A549 (cell line): Measurements from ENCODE around the gene CCDC12. TPM values are rescaled to one million over a fixed set of nuclear protein-coding genes. Genes with fewer than 3 reads are reported as not detected.

ENCODE experiments used
- ATAC-seq, 2 experiments: fragments of 200-7000 bp in 1 of 2; fragments of >200 bp in 1 of 2; cut with Nextera tagmentation in 1 of 2; cut with Tn5 transposase in 1 of 2; 3 replicates each; pipeline versions ENCODE4 v1.8.0 to v1.9.1; 2018 to 2020; ENCODE audit warnings: mild to moderate bottlenecking in 1 of 2, moderate library complexity in 1 of 2
- CTCF ChIA-PET: fragments of 300-600 bp; sonication (Branson Sonifier 250); formaldehyde crosslinking; extraction: SDS; loops from one replicate; lab custom pipeline; 2021; ENCODE audit warnings: antibody characterized with exemption, inconsistent platforms; lab: Yijun Ruan, JAX
- POLR2A ChIA-PET: fragments of 350-600 bp; formaldehyde crosslinking; extraction: SDS; loops from one replicate; lab custom pipeline; 2021; ENCODE audit warnings: antibody characterized with exemption, inconsistent platforms; lab: Yijun Ruan, JAX
- DNase-seq, 2 experiments: peaks; one replicate each; pipeline versions ENCODE4 v3.0.0 to v3.0.0-alpha.2; 2011 to 2016; ENCODE audit warnings: low read depth in 1 of 2, low spot score in 1 of 2
- FAIRE-seq: peaks from 2 replicates; lab custom pipeline; 2011; peaks lifted over from hg19 to GRCh38; lab: Jason Lieb, UNC
- H3K27ac ChIP-seq, 2 experiments: fragments of >200 bp; sonication (Bioruptor Twin); formaldehyde crosslinking; 3 replicates each; pipeline ENCODE4 v1.5.1; 2016 to 2017
- H3K4me1 ChIP-seq: fragments of >200 bp; sonication (Bioruptor Twin); formaldehyde crosslinking; 3 replicates; pipeline ENCODE4 v1.6.1; 2016
- H3K4me2 ChIP-seq: fragments of >200 bp; sonication (Bioruptor Twin); formaldehyde crosslinking; 3 replicates; pipeline ENCODE4 v1.6.1; 2016
- H3K4me3 ChIP-seq: fragments of >200 bp; sonication (Bioruptor Twin); formaldehyde crosslinking; 3 replicates; pipeline ENCODE4 v1.5.1; 2016
- H3K9me3 ChIP-seq: fragments of >200 bp; sonication (Bioruptor Twin); formaldehyde crosslinking; 3 replicates; pipeline ENCODE4 v1.6.1; 2016
- CBX2 ChIP-seq: fragments of 200-600 bp; sonication (generic); IDR thresholded peaks from 2 replicates; pipeline ENCODE4 v1.6.1; 2016; ENCODE audit warnings: low read depth, mild to moderate bottlenecking, borderline replicate concordance
- CEBPB ChIP-seq, 2 experiments: fragments of >200 bp in 1 of 2; sonication (Bioruptor Twin) in 1 of 2; formaldehyde crosslinking in 1 of 2; IDR thresholded peaks; 2 replicates each; pipeline ENCODE4 v1.6.1; 2012 to 2016
- CHD4 ChIP-seq: fragments of 200-600 bp; sonication (generic); IDR thresholded peaks from 2 replicates; pipeline ENCODE4 v1.6.1; 2016; ENCODE audit warnings: antibody characterized with exemption, mild to moderate bottlenecking, borderline replicate concordance
- EHF ChIP-seq: fragments of 250-450 bp; sonication (Bioruptor Pico); IDR thresholded peaks from 2 replicates; pipeline ENCODE4 v1.5.0; 2020; ENCODE audit warnings: mild to moderate bottlenecking
- EHMT2 ChIP-seq: fragments of 200-600 bp; sonication (generic); IDR thresholded peaks from 2 replicates; pipeline ENCODE4 v1.6.1; 2016; ENCODE audit warnings: antibody characterized with exemption, low read depth, mild to moderate bottlenecking, moderate library complexity
- FOSL2 ChIP-seq, 2 experiments: fragments of 450-650 bp in 1 of 2; fragments of >200 bp in 1 of 2; sonication (Bioruptor Twin) in 1 of 2; formaldehyde crosslinking; IDR thresholded peaks; 2 replicates each; pipeline versions ENCODE4 v1.5.0 to v1.6.1; 2016 to 2020; ENCODE audit warnings: mild to moderate bottlenecking in 1 of 2, moderate library complexity in 1 of 2
- GATA3 ChIP-seq: IDR thresholded peaks from 2 replicates; pipeline ENCODE4 v1.6.1; 2012; ENCODE audit warnings: borderline replicate concordance
- KDM5A ChIP-seq: fragments of 200-600 bp; sonication (generic); IDR thresholded peaks from 2 replicates; pipeline ENCODE4 v1.6.1; 2016; ENCODE audit warnings: antibody characterized with exemption, mild to moderate bottlenecking
- MAFK ChIP-seq: fragments of 450-650 bp; IDR thresholded peaks from 2 replicates; pipeline ENCODE4 v1.6.1; 2014; ENCODE audit not compliant: partially characterized antibody
- NFE2L2 ChIP-seq: fragments of 150-350 bp; conservative IDR thresholded peaks from 2 replicates; pipeline ENCODE4 v1.6.1; 2014; ENCODE audit warnings: low read length
- RAD21 ChIP-seq, 2 experiments: fragments of >200 bp in 1 of 2; sonication (Bioruptor Twin) in 1 of 2; formaldehyde crosslinking in 1 of 2; IDR thresholded peaks in 1 of 2; conservative IDR thresholded peaks in 1 of 2; 2 replicates in 1 of 2; 3 replicates in 1 of 2; pipeline ENCODE4 v1.6.1; 2012 to 2018; ENCODE audit warnings: inconsistent platforms in 1 of 2
- RARB ChIP-seq: fragments of 250-450 bp; sonication (Bioruptor Pico); IDR thresholded peaks from 2 replicates; pipeline ENCODE4 v1.8.0; 2021; ENCODE audit warnings: mild to moderate bottlenecking, moderate library complexity
- RCOR1 ChIP-seq: fragments of 150-350 bp; IDR thresholded peaks from 2 replicates; pipeline ENCODE4 v1.6.1; 2014; ENCODE audit warnings: antibody characterized with exemption, low read length, low read depth
- RNF2 ChIP-seq: fragments of 200-600 bp; sonication (generic); IDR thresholded peaks from 2 replicates; pipeline ENCODE4 v1.6.1; 2016; ENCODE audit warnings: low read depth, mild to moderate bottlenecking, antibody characterized with exemption, moderate library complexity, borderline replicate concordance
- SMC3 ChIP-seq: fragments of >200 bp; sonication (Bioruptor Twin); formaldehyde crosslinking; IDR thresholded peaks from 3 replicates; pipeline ENCODE4 v1.6.1; 2018; ENCODE audit warnings: inconsistent platforms
- TFCP2L1 ChIP-seq: fragments of 250-450 bp; sonication (Bioruptor Pico); IDR thresholded peaks from 2 replicates; pipeline ENCODE4 v1.5.0; 2021; ENCODE audit warnings: mild to moderate bottlenecking
- ZC3H11A ChIP-seq: fragments of 450-650 bp; IDR thresholded peaks from 2 replicates; pipeline ENCODE4 v1.6.1; 2014; ENCODE audit warnings: antibody characterized with exemption, mild to moderate bottlenecking
- ZNF302 ChIP-seq: fragments of 250-450 bp; sonication (Bioruptor Pico); IDR thresholded peaks from 2 replicates; pipeline ENCODE4 v1.9.0; 2021; ENCODE audit warnings: inconsistent platforms, mild to moderate bottlenecking, moderate library complexity
- ZSCAN20 ChIP-seq: fragments of 250-450 bp; sonication (Bioruptor Pico); IDR thresholded peaks from 2 replicates; pipeline ENCODE4 v1.8.0; 2022; ENCODE audit warnings: mild to moderate bottlenecking, moderate library complexity
- whole genome bisulfite sequencing: methylation state at CpG from one replicate; pipeline ENCODE4 v1.1.6; 2017; ENCODE audit errors: missing lambda C conversion rate; 5-methylcytosine and 5-hydroxymethylcytosine counted together
- polyA plus RNA-seq, 4 experiments: library from polyadenylated mRNA; depleted of rRNA in 3 of 4; stranded (reverse); fragments of >200 nt; fragmentation: RNase III in 1 of 4; extraction: RNeasy Plus Mini Kit Qiagen cat#74134 plus additional on column Dnase treatment in 1 of 4; gene quantifications; 2 replicates in 3 of 4; 3 replicates in 1 of 4; pipeline ENCODE4 v1.2.3, GENCODE V29; 2011 to 2017
- TF ChIP-seq, protein P1 (sequence below): fragments of >200 bp; sonication (Bioruptor Twin); formaldehyde crosslinking; IDR thresholded peaks from 3 replicates; pipeline ENCODE4 v1.6.1; 2016
- TF ChIP-seq, protein P2 (sequence below): IDR thresholded peaks from 2 replicates; pipeline ENCODE4 v1.6.1; 2012
- TF ChIP-seq, protein P3 (sequence below): fragments of >200 bp; sonication (Bioruptor Twin); formaldehyde crosslinking; IDR thresholded peaks from 2 replicates; pipeline ENCODE4 v1.6.1; 2016
- TF ChIP-seq, protein P4 (sequence below): fragments of 250-450 bp; sonication (Bioruptor Pico); IDR thresholded peaks from 2 replicates; pipeline ENCODE4 v1.5.0; 2021; ENCODE audit warnings: mild to moderate bottlenecking, moderate library complexity, borderline replicate concordance
- TF ChIP-seq, protein P5 (sequence below): fragments of >200 bp; sonication (Bioruptor Twin); formaldehyde crosslinking; IDR thresholded peaks from 3 replicates; pipeline ENCODE4 v1.5.1; 2016

CCDC12 gene
- polyA plus RNA-seq, 2 of the 4 experiments (the other 2 are of a cell fraction), result 34.8 to 81.0 TPM

DNA sequence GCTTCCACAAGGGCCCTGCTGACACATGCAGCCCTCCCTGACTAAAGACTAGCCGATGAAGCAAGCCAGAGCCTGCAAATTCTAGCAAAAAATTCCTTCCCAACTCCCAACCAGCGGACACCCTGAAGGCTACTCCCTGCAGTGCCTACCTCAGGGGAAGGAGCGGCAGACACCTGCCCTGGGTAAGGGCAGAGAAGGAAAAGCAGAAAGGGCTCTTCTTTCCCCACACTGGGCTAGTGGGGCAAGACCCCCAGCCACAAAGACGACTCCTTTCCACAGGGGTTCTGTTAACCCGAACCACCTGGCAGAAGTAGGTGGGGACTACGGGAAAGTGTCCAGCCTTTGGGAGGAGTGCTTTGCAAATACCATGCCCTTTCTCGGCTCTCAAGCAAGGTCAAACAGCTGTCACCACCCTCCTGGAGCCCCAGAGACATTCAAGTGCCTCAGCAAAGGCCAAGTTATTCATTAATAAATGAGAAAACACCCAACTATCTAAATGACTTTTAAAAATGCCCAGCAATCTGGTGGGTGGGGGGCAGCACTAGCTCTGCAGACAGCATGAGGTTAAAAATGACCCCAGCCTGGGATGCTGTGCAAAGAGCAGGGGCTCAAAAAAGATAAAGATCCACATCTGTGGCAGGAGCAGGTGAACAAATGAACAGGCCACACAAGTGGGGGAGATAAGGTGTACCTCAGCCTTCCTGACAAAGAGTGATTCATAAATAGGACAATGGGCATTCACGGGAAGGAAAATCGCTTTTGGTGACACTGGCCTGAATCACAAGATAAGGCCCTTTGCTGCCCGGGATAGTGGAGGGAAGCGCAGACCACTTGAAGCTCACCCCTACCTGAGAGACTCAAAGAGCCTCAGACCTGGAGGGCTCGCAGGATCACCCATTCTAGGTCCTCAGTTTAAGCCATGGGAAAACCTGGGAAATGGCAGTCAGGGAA lies 33.0 kb downstream of the CCDC12 start (continued):
- TF ChIP-seq RCOR1, result no peak
- no peak for TF ChIP-seq SMC3
- no peak for TF ChIP-seq CHD4
- TF ChIP-seq CEBPB (IDR thresholded peaks at IDR 0.05), result no peak
- TF ChIP-seq ZNF302 (CRISPR knock-in tag), result no peak
- TF ChIP-seq GATA3, result peak; percentile 76; the same call in 1 of the 2 replicates
- peak in 1 of 2 experiments; percentile 31; a peak in 1 of 5 replicates for TF ChIP-seq RAD21 (conservative IDR thresholded peaks at IDR 0.05 in 1 of 2, IDR thresholded peaks at IDR 0.05 in 1 of 2)

DNA sequence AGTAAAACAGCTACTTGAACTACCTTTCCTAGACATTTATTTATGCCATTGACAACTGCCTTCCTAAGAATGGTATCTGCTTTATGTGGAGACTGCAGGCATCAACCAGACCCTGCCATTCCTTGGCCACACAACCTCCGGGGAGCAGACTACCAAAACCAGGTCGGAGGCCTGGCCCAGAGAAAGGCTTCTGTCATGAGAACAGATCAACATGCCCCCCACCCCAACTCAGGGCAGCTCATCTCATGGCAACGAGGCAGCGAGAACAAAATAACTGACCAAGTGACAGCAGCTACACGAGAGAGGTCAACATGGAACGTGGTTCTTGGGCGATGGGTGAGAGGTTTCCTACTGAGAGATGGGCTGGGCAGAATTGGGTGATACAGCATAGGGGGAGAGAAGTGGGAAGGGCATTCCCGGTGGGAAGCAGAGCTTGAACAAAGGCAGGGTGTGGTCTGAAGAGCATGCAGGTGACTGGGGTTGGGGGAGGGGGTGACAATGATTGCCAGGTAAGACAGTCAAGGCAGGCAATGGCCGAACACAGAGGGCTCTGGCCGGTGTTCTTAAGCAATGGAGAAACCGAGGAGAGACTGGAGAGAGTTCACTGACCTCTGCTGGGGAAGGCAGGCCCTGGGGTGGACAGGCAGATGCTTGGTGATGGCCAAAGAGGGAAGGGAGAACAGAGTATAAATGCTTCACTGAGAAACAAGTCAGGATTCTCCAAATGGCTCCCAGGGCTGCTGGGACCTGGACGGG lies 33.9 kb downstream of the CCDC12 start:
- peak overlapping the region; percentile 90 to 97 for H3K27ac ChIP-seq
- no peak for TF ChIP-seq RNF2
- no peak for TF ChIP-seq NFE2L2
- no peak for TF ChIP-seq EHMT2
- no peak for TF ChIP-seq KDM5A
- TF ChIP-seq, protein P1, sequence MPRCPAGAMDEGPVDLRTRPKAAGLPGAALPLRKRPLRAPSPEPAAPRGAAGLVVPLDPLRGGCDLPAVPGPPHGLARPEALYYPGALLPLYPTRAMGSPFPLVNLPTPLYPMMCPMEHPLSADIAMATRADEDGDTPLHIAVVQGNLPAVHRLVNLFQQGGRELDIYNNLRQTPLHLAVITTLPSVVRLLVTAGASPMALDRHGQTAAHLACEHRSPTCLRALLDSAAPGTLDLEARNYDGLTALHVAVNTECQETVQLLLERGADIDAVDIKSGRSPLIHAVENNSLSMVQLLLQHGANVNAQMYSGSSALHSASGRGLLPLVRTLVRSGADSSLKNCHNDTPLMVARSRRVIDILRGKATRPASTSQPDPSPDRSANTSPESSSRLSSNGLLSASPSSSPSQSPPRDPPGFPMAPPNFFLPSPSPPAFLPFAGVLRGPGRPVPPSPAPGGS, result no peak
- TF ChIP-seq EHF (CRISPR knock-in tag), result no peak
- no peak for TF ChIP-seq RARB (CRISPR knock-in tag)
- TF ChIP-seq FOSL2 (IDR thresholded peaks at IDR 0.05), result no peak
- no peak for TF ChIP-seq FOSL2 (CRISPR knock-in tag; IDR thresholded peaks at IDR 0.05)
- no peak for TF ChIP-seq RAD21 (conservative IDR thresholded peaks at IDR 0.05 in 1 of 2, IDR thresholded peaks at IDR 0.05 in 1 of 2)
- TF ChIP-seq CBX2, result no peak
- TF ChIP-seq TFCP2L1 (CRISPR knock-in tag), result no peak
- TF ChIP-seq, protein P2, sequence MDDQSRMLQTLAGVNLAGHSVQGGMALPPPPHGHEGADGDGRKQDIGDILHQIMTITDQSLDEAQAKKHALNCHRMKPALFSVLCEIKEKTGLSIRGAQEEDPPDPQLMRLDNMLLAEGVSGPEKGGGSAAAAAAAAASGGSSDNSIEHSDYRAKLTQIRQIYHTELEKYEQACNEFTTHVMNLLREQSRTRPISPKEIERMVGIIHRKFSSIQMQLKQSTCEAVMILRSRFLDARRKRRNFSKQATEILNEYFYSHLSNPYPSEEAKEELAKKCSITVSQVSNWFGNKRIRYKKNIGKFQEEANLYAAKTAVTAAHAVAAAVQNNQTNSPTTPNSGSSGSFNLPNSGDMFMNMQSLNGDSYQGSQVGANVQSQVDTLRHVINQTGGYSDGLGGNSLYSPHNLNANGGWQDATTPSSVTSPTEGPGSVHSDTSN, result no peak
- no peak for TF ChIP-seq MAFK
- TF ChIP-seq ZSCAN20 (CRISPR knock-in tag), result no peak
- TF ChIP-seq, protein P3, sequence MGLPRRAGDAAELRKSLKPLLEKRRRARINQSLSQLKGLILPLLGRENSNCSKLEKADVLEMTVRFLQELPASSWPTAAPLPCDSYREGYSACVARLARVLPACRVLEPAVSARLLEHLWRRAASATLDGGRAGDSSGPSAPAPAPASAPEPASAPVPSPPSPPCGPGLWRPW, result no peak
- TF ChIP-seq ZC3H11A, result no peak
- TF ChIP-seq, protein P4, sequence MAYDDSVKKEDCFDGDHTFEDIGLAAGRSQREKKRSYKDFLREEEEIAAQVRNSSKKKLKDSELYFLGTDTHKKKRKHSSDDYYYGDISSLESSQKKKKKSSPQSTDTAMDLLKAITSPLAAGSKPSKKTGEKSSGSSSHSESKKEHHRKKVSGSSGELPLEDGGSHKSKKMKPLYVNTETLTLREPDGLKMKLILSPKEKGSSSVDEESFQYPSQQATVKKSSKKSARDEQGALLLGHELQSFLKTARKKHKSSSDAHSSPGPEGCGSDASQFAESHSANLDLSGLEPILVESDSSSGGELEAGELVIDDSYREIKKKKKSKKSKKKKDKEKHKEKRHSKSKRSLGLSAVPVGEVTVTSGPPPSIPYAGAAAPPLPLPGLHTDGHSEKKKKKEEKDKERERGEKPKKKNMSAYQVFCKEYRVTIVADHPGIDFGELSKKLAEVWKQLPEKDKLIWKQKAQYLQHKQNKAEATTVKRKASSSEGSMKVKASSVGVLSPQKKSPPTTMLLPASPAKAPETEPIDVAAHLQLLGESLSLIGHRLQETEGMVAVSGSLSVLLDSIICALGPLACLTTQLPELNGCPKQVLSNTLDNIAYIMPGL (CRISPR knock-in tag), result no peak
- TF ChIP-seq, protein P5, sequence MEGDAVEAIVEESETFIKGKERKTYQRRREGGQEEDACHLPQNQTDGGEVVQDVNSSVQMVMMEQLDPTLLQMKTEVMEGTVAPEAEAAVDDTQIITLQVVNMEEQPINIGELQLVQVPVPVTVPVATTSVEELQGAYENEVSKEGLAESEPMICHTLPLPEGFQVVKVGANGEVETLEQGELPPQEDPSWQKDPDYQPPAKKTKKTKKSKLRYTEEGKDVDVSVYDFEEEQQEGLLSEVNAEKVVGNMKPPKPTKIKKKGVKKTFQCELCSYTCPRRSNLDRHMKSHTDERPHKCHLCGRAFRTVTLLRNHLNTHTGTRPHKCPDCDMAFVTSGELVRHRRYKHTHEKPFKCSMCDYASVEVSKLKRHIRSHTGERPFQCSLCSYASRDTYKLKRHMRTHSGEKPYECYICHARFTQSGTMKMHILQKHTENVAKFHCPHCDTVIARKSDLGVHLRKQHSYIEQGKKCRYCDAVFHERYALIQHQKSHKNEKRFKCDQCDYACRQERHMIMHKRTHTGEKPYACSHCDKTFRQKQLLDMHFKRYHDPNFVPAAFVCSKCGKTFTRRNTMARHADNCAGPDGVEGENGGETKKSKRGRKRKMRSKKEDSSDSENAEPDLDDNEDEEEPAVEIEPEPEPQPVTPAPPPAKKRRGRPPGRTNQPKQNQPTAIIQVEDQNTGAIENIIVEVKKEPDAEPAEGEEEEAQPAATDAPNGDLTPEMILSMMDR, result no peak
- DNase-seq (no peak), ATAC-seq (0 out of 6 replicates have a peak, but pooled peaks of 1 of the 2 experiments have one; percentile 3), FAIRE-seq (no peak)
- H3K9me3 ChIP-seq, result no peaks in the 10 kb centered on the region
- H3K4me3 ChIP-seq, result peak overlapping the region; percentile 31
- POLR2A ChIA-PET, result interaction anchor here (2.0 kb wide), 1 partner anchor 37 kb away, joined by 5 read pairs; the partner anchor contains the start of gene NBEAL2
- WGBS, result 80% methylated on average over 12 of the region's 12 CpGs
- peak overlapping the region; percentile 87 for H3K4me2 ChIP-seq
- peaks cover 76% of the 10 kb centered on the region for H3K4me1 ChIP-seq
- CTCF ChIA-PET, result interaction anchor here (1.1 to 5.4 kb wide), 2 partner anchors 9 to 19 kb away, joined by 4 to 32 read pairs; no protein-coding TSS in a partner anchor
